ENCODE data around the gene MFRP. TPM values are rescaled to one million over a fixed set of nuclear protein-coding genes. Genes with fewer than 3 reads are reported as not detected.

Gene MFRP
- polyA plus RNA-seq, 1 experiment, result not detected

- Histone ChIP-seq H3K27ac (ENCODE audit: low read depth, low read length) (no peak overlapping the region), H3K4me3 (ENCODE audit: low read depth, low read length) (no peak overlapping the region), H3K9me3 (ENCODE audit: control insufficient read depth, insufficient read depth, low read length) (no peaks in the 10 kb centered on the region), H3K27me3 (ENCODE audit: control insufficient read depth, insufficient read depth, low read length) (peaks cover 40% of the 10 kb centered on the region)
- no peak for DNase-seq (ENCODE audit: low read depth, low spot score)
- POLR2A ChIA-PET, result no interaction called here
- no peak for TF ChIP-seq CTCF (IDR thresholded peaks at IDR 0.05; ENCODE audit: low read depth, low read length)
- CTCF ChIA-PET, result interaction anchor here (1.9 kb wide), 1 partner anchor 12 kb away, joined by 13 read pairs; no protein-coding TSS in a partner anchor
These were observed 2.1 kb downstream of the MFRP start for GRCh38 chr11:119344291-119345010.

- Histone ChIP-seq H3K27ac (ENCODE audit: low read depth, low read length) (no peak overlapping the region), H3K9me3 (ENCODE audit: control insufficient read depth, insufficient read depth, low read length) (no peaks in the 10 kb centered on the region), H3K4me3 (ENCODE audit: low read depth, low read length) (no peak overlapping the region), H3K27me3 (ENCODE audit: control insufficient read depth, insufficient read depth, low read length) (peaks cover 40% of the 10 kb centered on the region)
- no peak for TF ChIP-seq CTCF (IDR thresholded peaks at IDR 0.05; ENCODE audit: low read depth, low read length)
- DNase-seq (ENCODE audit: low read depth, low spot score), result no peak
- ChIA-PET CTCF (interaction anchor here (1.9 kb wide), 1 partner anchor 12 kb away, joined by 13 read pairs; no protein-coding TSS in a partner anchor), POLR2A (interaction anchor here (0.9 kb wide), 1 partner anchor 17 kb away, joined by 3 read pairs; no protein-coding TSS in a partner anchor)
These were observed 2.8 kb downstream of the MFRP start for GRCh38 chr11:119343726-119344125.

- H3K9me3 ChIP-seq (ENCODE audit: control insufficient read depth, insufficient read depth, low read length), result no peaks in the 10 kb centered on the region
- CTCF ChIA-PET, result interaction anchor here (2.5 to 6.4 kb wide), 3 partner anchors 14 to 132 kb away, joined by 15 to 80 read pairs (median 48); partner anchors contain the start of gene USP2
- peaks cover 32% of the 10 kb centered on the region for H3K27me3 ChIP-seq (ENCODE audit: control insufficient read depth, insufficient read depth, low read length)
- H3K4me3 ChIP-seq (ENCODE audit: low read depth, low read length), result no peak overlapping the region
- no peak for DNase-seq (ENCODE audit: low read depth, low spot score)
- H3K27ac ChIP-seq (ENCODE audit: low read depth, low read length), result no peak overlapping the region
- POLR2A ChIA-PET, result no interaction called here
- no peak for TF ChIP-seq CTCF (IDR thresholded peaks at IDR 0.05; ENCODE audit: low read depth, low read length)
These were observed 4.0 kb downstream of the MFRP start for GRCh38 chr11:119342362-119343130.

GRCh38 chr11:119342023-119342300, 4.5 kb downstream of the MFRP start:
- TF ChIP-seq CTCF (IDR thresholded peaks at IDR 0.05; ENCODE audit: low read depth, low read length), result no peak
- POLR2A ChIA-PET, result no interaction called here
- no peak overlapping the region for H3K27ac ChIP-seq (ENCODE audit: low read depth, low read length)
- CTCF ChIA-PET, result interaction anchor here (2.5 to 6.4 kb wide), 4 partner anchors 15 to 133 kb away, joined by 15 to 161 read pairs (median 64); partner anchors contain the start of genes MCAM and USP2
- H3K9me3 ChIP-seq (ENCODE audit: control insufficient read depth, insufficient read depth, low read length), result no peaks in the 10 kb centered on the region
- no peak for DNase-seq (ENCODE audit: low read depth, low spot score)
- no peak overlapping the region for H3K4me3 ChIP-seq (ENCODE audit: low read depth, low read length)
- peaks cover 28% of the 10 kb centered on the region for H3K27me3 ChIP-seq (ENCODE audit: control insufficient read depth, insufficient read depth, low read length)
